ENCODE data around the gene TIGD6.

DNA sequence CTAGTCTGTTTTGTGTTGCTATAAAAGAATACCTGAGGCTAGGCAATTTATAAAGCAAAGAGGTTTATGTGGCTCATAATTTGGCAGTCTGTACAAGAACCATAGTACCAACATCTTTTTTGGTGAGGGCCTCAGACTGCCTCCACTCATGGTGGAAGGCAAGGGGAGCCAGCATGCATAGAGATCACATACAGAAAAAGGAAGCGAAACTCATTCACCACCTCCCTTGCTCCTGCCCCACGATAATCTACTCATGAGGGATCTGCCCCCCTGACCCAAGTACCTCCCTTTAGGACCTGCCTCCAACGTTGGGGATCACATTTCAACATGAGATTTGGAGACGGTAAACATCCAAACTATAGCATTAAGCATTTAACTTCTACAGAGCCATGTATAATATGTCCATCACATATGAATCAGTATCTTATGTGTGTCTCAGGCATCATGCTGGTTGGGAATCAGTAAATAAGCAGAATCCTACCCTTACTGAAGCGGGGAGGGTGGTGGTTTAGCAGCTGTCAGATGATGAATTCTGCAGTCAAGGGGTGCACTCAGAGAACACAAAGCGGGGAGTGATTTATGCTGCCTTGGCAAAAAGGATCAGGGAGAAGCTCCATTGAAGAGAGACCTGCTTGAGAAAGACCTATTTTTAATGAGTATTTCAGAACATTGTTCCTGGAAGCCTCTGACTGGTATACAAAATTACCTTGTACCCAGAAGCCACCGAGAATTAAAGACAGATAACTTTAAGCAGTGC lies 34.9 kb upstream of the TIGD6 start:
- TF ChIP-seq CTCF (conservative IDR thresholded peaks at IDR 0.05; ENCODE audit: low read depth, low read length) (no peak), MAFK (IDR thresholded peaks at IDR 0.05; ENCODE audit: low read depth, low read length) (peak; percentile 30; the same call in 1 of the 2 replicates), POLR2A (IDR thresholded peaks at IDR 0.05; ENCODE audit: low read depth, low read length) (no peak), RFX5 (IDR thresholded peaks at IDR 0.05; ENCODE audit: low read depth, low read length) (no peak), CEBPB (IDR thresholded peaks at IDR 0.05; ENCODE audit: low read depth, low read length) (no peak), SMC3 (IDR thresholded peaks at IDR 0.05; ENCODE audit: low read depth, low read length) (no peak), RCOR1 (IDR thresholded peaks at IDR 0.05; ENCODE audit: insufficient replicate concordance, low read length) (no peak), ELK1 (IDR thresholded peaks at IDR 0.05; ENCODE audit: borderline replicate concordance, low read depth, low read length) (no peak), MXI1 (IDR thresholded peaks at IDR 0.05; ENCODE audit: borderline replicate concordance, low read depth, low read length) (no peak), RAD21 (IDR thresholded peaks at IDR 0.05; ENCODE audit: low read length) (no peak)
